KMS-11 (cell line): Measurements from ENCODE around the gene SECISBP2.
"Not testable (repeated sequence)": the region's sequence is repeated elsewhere in the genome, so short reads cannot be mapped to it uniquely, and the experiment has no call there.

Experiments
- H2AFZ ChIP-seq: fragments of 200-600 bp; sonication (generic); 2 replicates; pipeline ENCODE4 v1.6.1; 2016; ENCODE audit warnings: antibody characterized with exemption, mixed run types, low read depth
- H3K27ac ChIP-seq: fragments of 200-600 bp; sonication (generic); 2 replicates; pipeline ENCODE4 v1.6.1; 2016; ENCODE audit warnings: mild to moderate bottlenecking, mixed run types
- H3K27me3 ChIP-seq: fragments of 200-600 bp; sonication (generic); 2 replicates; pipeline ENCODE4 v1.6.1; 2017; ENCODE audit warnings: mild to moderate bottlenecking, low read depth, mixed run types, moderate library complexity; ENCODE audit not compliant: insufficient read depth
- H3K36me3 ChIP-seq: fragments of 200-600 bp; sonication (generic); 2 replicates; pipeline ENCODE4 v1.6.1; 2017; ENCODE audit warnings: mild to moderate bottlenecking, mixed run types; ENCODE audit not compliant: insufficient read depth
- H3K4me1 ChIP-seq: fragments of 200-600 bp; sonication (generic); 2 replicates; pipeline ENCODE4 v1.6.1; 2016; ENCODE audit warnings: mild to moderate bottlenecking, low read depth, mixed run types; ENCODE audit not compliant: poor library complexity, severe bottlenecking
- H3K4me2 ChIP-seq: fragments of 200-600 bp; sonication (generic); 2 replicates; pipeline ENCODE4 v1.7.0; 2016; ENCODE audit warnings: mild to moderate bottlenecking, mixed run types
- H3K4me3 ChIP-seq: fragments of 200-600 bp; sonication (generic); IDR thresholded peaks from 2 replicates; pipeline ENCODE4 v1.6.1; 2017; ENCODE audit warnings: low read depth, low read length, mixed read lengths; ENCODE audit not compliant: insufficient read depth
- H3K79me2 ChIP-seq: fragments of 200-600 bp; sonication (generic); 2 replicates; pipeline ENCODE4 v1.6.1; 2016; ENCODE audit warnings: low read depth, mixed run types; ENCODE audit not compliant: insufficient read depth
- H3K9ac ChIP-seq: fragments of 200-600 bp; sonication (generic); 2 replicates; pipeline ENCODE4 v1.6.1; 2016; ENCODE audit warnings: mild to moderate bottlenecking, mixed run types
- H4K20me1 ChIP-seq: fragments of 200-600 bp; sonication (generic); 2 replicates; pipeline ENCODE4 v1.6.1; 2016; ENCODE audit warnings: mild to moderate bottlenecking, mixed run types; ENCODE audit not compliant: insufficient read depth
- TF ChIP-seq, protein P1 (sequence below): fragments of 200-600 bp; sonication (generic); conservative IDR thresholded peaks from 2 replicates; pipeline ENCODE4 v1.6.1; 2017; ENCODE audit warnings: low read depth, mild to moderate bottlenecking, antibody characterized with exemption, low read length, moderate library complexity, mixed read lengths

SECISBP2 gene

DNA sequence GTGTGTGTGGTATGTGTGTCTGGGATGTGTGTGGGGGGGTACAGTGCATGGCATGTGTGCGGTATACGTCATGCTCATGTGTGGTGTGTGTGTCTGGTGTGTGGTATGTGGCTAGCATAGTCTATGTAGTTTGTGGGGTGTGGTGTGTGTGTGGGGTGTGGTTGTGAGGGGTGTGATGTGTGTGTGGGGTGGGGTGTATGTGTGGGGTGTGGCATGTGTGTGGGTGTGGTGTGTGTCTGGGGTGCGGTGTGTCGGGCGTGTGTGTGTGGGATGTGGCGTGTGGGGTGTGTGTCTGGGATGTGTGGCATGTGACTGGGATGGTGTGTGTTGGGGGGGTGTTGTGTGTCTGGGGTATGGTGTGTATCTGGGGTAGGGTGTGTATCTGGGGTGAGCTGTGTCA lies 52.3 kb downstream of the SECISBP2 start:
- H4K20me1 ChIP-seq, result no peaks in the 10 kb centered on the region

GRCh38 chr9:89371791-89372190 lies 53.5 kb downstream of the SECISBP2 start:
- H3K4me2 ChIP-seq, H3K36me3 ChIP-seq, H3K79me2 ChIP-seq, H3K27ac ChIP-seq, H3K27me3 ChIP-seq, H2AFZ ChIP-seq, H4K20me1 ChIP-seq, H3K4me3 ChIP-seq, H3K9ac ChIP-seq: not testable (repeated sequence)
- peaks cover 10% of the 10 kb centered on the region for H3K4me1 ChIP-seq

More for the DNA sequence above, 52.3 kb downstream of the SECISBP2 start:
- no peak overlapping the region for H3K4me3 ChIP-seq
- TF ChIP-seq, protein P1, sequence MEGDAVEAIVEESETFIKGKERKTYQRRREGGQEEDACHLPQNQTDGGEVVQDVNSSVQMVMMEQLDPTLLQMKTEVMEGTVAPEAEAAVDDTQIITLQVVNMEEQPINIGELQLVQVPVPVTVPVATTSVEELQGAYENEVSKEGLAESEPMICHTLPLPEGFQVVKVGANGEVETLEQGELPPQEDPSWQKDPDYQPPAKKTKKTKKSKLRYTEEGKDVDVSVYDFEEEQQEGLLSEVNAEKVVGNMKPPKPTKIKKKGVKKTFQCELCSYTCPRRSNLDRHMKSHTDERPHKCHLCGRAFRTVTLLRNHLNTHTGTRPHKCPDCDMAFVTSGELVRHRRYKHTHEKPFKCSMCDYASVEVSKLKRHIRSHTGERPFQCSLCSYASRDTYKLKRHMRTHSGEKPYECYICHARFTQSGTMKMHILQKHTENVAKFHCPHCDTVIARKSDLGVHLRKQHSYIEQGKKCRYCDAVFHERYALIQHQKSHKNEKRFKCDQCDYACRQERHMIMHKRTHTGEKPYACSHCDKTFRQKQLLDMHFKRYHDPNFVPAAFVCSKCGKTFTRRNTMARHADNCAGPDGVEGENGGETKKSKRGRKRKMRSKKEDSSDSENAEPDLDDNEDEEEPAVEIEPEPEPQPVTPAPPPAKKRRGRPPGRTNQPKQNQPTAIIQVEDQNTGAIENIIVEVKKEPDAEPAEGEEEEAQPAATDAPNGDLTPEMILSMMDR, result no peak
- no peak overlapping the region for H2AFZ ChIP-seq
- H3K4me2 ChIP-seq, result no peak overlapping the region
- H3K27me3 ChIP-seq, result no peaks in the 10 kb centered on the region
- H3K9ac ChIP-seq, result no peak overlapping the region
- no peaks in the 10 kb centered on the region for H3K79me2 ChIP-seq
- no peak overlapping the region for H3K27ac ChIP-seq
- no peaks in the 10 kb centered on the region for H3K36me3 ChIP-seq
- H3K4me1 ChIP-seq, result peaks cover 1% of the 10 kb centered on the region

GRCh38 chr9:89372230-89372816 lies 54.0 kb downstream of the SECISBP2 start:
- Histone ChIP-seq H3K4me1 (peaks cover 10% of the 10 kb centered on the region), H3K9ac (no peak overlapping the region), H3K36me3 (no peaks in the 10 kb centered on the region), H3K27me3 (no peaks in the 10 kb centered on the region), H4K20me1 (no peaks in the 10 kb centered on the region), H3K4me3 (no peak overlapping the region), H3K79me2 (no peaks in the 10 kb centered on the region; the same call in 1 of the 2 replicates), H3K27ac (no peak overlapping the region), H3K4me2 (no peak overlapping the region), H2AFZ (no peak overlapping the region)
- TF ChIP-seq, protein P1, result no peak

DNA sequence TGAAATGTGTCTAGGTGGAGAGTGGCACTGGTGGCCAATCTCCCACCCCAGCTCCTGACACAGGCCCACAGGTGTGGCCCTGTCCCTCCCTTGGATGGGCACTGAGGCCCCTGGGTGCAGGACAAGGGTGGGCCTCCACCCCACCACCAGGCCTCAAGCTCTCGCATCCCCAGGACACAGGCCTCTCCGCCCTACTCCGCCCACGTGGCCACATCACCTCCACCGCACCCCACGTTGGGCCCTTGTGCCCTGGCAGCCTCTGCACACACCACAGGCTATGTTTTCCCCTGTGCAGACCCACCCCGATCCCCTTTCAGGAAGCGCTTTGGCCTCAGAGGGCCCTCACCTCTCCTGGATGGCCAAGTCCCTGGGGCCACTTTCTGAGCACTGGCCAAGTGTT lies 54.7 kb downstream of the SECISBP2 start:
- TF ChIP-seq, protein P1, result no peak
- no peak overlapping the region for H3K4me2 ChIP-seq

GRCh38 chr9:89374176-89374575 lies 55.9 kb downstream of the SECISBP2 start:
- Histone ChIP-seq H4K20me1 (no peaks in the 10 kb centered on the region), H3K4me2 (no peak overlapping the region), H3K4me3 (no peak overlapping the region), H3K79me2 (no peaks in the 10 kb centered on the region; the same call in 1 of the 2 replicates), H3K27me3 (no peaks in the 10 kb centered on the region), H3K27ac (no peak overlapping the region), H3K36me3 (no peaks in the 10 kb centered on the region; the same call in 1 of the 2 replicates), H2AFZ (no peak overlapping the region), H3K4me1 (peaks cover 10% of the 10 kb centered on the region), H3K9ac (no peak overlapping the region)
- TF ChIP-seq, protein P1, result no peak

More for the DNA sequence above, 54.7 kb downstream of the SECISBP2 start:
- no peaks in the 10 kb centered on the region for H4K20me1 ChIP-seq
- peaks cover 10% of the 10 kb centered on the region for H3K4me1 ChIP-seq
- no peaks in the 10 kb centered on the region for H3K36me3 ChIP-seq
- no peaks in the 10 kb centered on the region; the same call in 1 of the 2 replicates for H3K79me2 ChIP-seq
- H3K9ac ChIP-seq, result no peak overlapping the region
- no peak overlapping the region for H3K27ac ChIP-seq
- no peak overlapping the region for H3K4me3 ChIP-seq
- no peak overlapping the region for H2AFZ ChIP-seq
- no peaks in the 10 kb centered on the region for H3K27me3 ChIP-seq
